ENCODE data around the gene USP5. TPM values are rescaled to one million over a fixed set of nuclear protein-coding genes. Genes with fewer than 3 reads are reported as not detected.

USP5 gene
- total RNA-seq, 1 donor from 2014 or later, result 113 TPM

GRCh38 chr12:6912164-6912935 lies 60.4 kb downstream of the USP5 start:
- DNase-seq (ENCODE audit: low read depth), result no peak

GRCh38 chr12:6914246-6914946 lies 62.4 kb downstream of the USP5 start, which contains the start of gene ENO2:
TSS of gene ENO2 (plus strand) at chr12:6914580. CDS start at chr12:6915833, 1,253 bp downstream.
- DNase-seq (ENCODE audit: low read depth), result no peak

DNA sequence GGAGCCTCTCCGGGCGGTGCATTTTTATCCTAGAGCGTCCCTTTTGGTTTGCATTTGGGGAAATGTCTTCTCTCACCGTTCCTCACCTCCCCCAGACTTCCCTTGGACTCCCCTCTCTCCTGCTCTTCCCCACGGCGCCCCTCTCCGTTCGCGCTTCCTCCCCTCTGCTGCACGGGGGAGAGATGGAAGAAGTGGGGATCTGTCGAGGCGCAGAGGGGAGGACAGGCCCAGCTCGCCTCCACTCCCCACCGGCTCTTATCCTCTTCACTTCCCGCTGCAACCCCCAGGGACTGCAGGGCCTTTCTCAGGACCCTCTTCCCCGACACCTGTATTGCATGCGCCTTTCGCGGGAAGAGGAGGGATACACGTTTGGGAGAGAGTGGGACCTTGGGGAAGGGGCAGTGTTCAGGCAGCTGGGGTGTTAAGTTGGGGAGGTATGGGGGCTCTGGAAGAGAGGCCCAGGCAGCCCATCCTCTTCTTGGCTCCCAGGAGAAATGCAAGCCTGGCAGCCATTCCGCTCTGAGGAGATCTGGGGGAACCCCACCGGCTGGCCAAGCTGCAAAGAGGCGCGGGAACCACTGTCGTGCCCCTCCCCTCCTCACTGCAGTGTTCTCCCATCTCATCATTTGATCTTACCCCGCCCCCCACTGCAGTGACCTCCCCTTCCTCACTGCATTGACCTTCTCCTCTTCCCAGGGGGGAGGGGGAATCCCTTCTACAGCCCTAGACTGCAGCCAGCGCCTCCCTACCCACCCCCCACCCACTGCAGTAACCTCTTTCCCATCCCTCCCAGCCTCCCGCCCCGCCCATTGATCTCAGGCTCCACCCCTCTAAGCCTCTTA lies 63.2 kb downstream of the USP5 start:
- no peak for DNase-seq (ENCODE audit: low read depth)

DNA sequence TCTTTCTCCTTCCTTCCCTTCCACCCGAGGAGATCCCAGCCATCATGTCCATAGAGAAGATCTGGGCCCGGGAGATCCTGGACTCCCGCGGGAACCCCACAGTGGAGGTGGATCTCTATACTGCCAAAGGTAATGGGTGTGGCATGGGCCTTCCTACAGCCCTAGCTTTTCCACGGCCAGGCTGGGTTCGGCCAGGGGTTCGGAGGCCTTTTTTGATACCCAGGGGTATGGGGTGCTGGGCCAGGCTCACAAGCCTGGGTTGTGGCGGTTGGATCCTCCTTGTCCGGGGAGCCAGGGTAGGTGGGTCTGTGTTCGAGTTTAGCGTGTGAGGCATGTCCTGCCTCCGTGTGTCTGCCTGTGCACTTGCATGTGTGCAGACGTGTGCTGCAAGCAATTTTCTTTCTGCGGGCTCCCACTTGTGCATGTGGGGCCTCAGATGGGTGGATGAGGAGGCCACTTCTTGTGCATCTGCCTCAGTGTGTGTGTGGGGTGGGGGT lies 63.9 kb downstream of the USP5 start:
- DNase-seq (ENCODE audit: low read depth), result no peak

Other genes starting within 250 kb of the USP5 start
- gene CHD4, start 244.8 kb upstream of the USP5 start, total RNA-seq, result 228 and 358 TPM in 2 replicates
- gene LPAR5, start 216.2 kb upstream of the USP5 start, total RNA-seq, result 0.17 TPM in 1 of 2 replicates, not detected in the other
- gene ACRBP, start 204.7 kb upstream of the USP5 start, total RNA-seq, result 0.15 and 0.17 TPM in 2 replicates
- gene ING4, start 189.0 kb upstream of the USP5 start, total RNA-seq, result 45.3 and 67.6 TPM in 2 replicates
- 5.6 and 18.4 TPM in 2 replicates for gene ZNF384, start 162.8 kb upstream of the USP5 start, total RNA-seq
- gene PIANP, start 151.3 kb upstream of the USP5 start, total RNA-seq, result 0.15 TPM in 1 of 2 replicates, not detected in the other
- 66.0 and 68.3 TPM in 2 replicates for gene COPS7A, start 128.1 kb upstream of the USP5 start, total RNA-seq
- 168 and 222 TPM in 2 replicates for gene MLF2, start 99.0 kb upstream of the USP5 start, total RNA-seq
- 24.0 and 69.1 TPM in 2 replicates for gene PTMS, start 85.8 kb upstream of the USP5 start, total RNA-seq
- not detected in 2 replicates for gene LAG3, start 79.6 kb upstream of the USP5 start, total RNA-seq
- 0.10 TPM in 1 of 2 replicates, not detected in the other for gene CD4, start 62.6 kb upstream of the USP5 start, total RNA-seq
- 3.8 TPM in 1 of 2 replicates, not detected in the other for gene GPR162, start 30.3 kb upstream of the USP5 start, total RNA-seq
- gene P3H3, start 23.7 kb upstream of the USP5 start, total RNA-seq, result 17.4 and 36.8 TPM in 2 replicates
- 0.15 TPM in 1 of 2 replicates, not detected in the other for gene GNB3, start 11.2 kb upstream of the USP5 start, total RNA-seq
- gene CDCA3, start 864 bp upstream of the USP5 start, total RNA-seq, result 1.3 and 4.7 TPM in 2 replicates
- 1,309 and 1,579 TPM in 2 replicates for gene TPI1, start 15.4 kb downstream of the USP5 start, total RNA-seq
- 7.0 and 13.2 TPM in 2 replicates for gene SPSB2, start 21.2 kb downstream of the USP5 start, total RNA-seq
- gene LRRC23, start 52.7 kb downstream of the USP5 start, total RNA-seq, result 16.1 and 16.4 TPM in 2 replicates
- gene ENO2, start 62.4 kb downstream of the USP5 start, total RNA-seq, result 14.1 and 41.3 TPM in 2 replicates
- gene ATN1, start 75.8 kb downstream of the USP5 start, total RNA-seq, result 1.7 and 29.4 TPM in 2 replicates
- gene RNU7-1, start 91.7 kb downstream of the USP5 start, total RNA-seq, result not detected in 2 replicates
- 38.0 and 62.4 TPM in 2 replicates for gene C12orf57, start 91.9 kb downstream of the USP5 start, total RNA-seq
- 14.8 and 18.4 TPM in 2 replicates for gene PTPN6, start 99.2 kb downstream of the USP5 start, total RNA-seq
- 109 and 234 TPM in 2 replicates for gene PHB2, start 118.5 kb downstream of the USP5 start, total RNA-seq
- 37.8 and 61.0 TPM in 2 replicates for gene EMG1, start 118.8 kb downstream of the USP5 start, total RNA-seq
- 9.7 and 26.5 TPM in 2 replicates for gene LPCAT3, start 166.3 kb downstream of the USP5 start, total RNA-seq
- 5.2 and 72.6 TPM in 2 replicates for gene C1S, start 208.6 kb downstream of the USP5 start, total RNA-seq
- gene C1R, start 240.3 kb downstream of the USP5 start, total RNA-seq, result 4.2 and 82.9 TPM in 2 replicates